GM18499 (cell line): ENCODE results near the gene SZRD1.

Experiments
- ATAC-seq: cut with Tn5 transposase; IDR thresholded peaks from one replicate; pipeline ENCODE4 v1.9.1; 2021; ENCODE audit warnings: moderate number of reproducible peaks; ENCODE audit not compliant: insufficient read depth, unreplicated experiment

SZRD1 gene

GRCh38 chr1:16393570-16394521, 26.8 kb downstream of the SZRD1 start:
- no peak for ATAC-seq

GRCh38 chr1:16394977-16395376, 27.9 kb downstream of the SZRD1 start:
- no peak for ATAC-seq

- no peak for ATAC-seq
Measured at GRCh38 chr1:16396591-16396990, 29.5 kb downstream of the SZRD1 start.

- ATAC-seq, result no peak
Measured at GRCh38 chr1:16397120-16397519, 30.1 kb downstream of the SZRD1 start.

- ATAC-seq, result no peak
Measured at GRCh38 chr1:16398371-16398953, 31.4 kb downstream of the SZRD1 start.

GRCh38 chr1:16402742-16403141, 35.7 kb downstream of the SZRD1 start:
- ATAC-seq, result no peak

GRCh38 chr1:16405441-16405840, 38.4 kb downstream of the SZRD1 start:
- no peak for ATAC-seq

- ATAC-seq, result no peak
Measured at GRCh38 chr1:16406868-16407267, 39.8 kb downstream of the SZRD1 start.

GRCh38 chr1:16409536-16410152, 42.6 kb downstream of the SZRD1 start:
- no peak for ATAC-seq

GRCh38 chr1:16410803-16411202, 43.8 kb downstream of the SZRD1 start:
- no peak for ATAC-seq

- ATAC-seq, result no peak
Measured at GRCh38 chr1:16413191-16413590, 46.1 kb downstream of the SZRD1 start.

GRCh38 chr1:16418823-16419425, 51.9 kb downstream of the SZRD1 start:
- no peak for ATAC-seq

GRCh38 chr1:16420424-16421118, 53.5 kb downstream of the SZRD1 start:
- no peak for ATAC-seq

GRCh38 chr1:16421201-16421600, 54.2 kb downstream of the SZRD1 start:
- ATAC-seq, result no peak

GRCh38 chr1:16422041-16422440, 55.0 kb downstream of the SZRD1 start:
- no peak for ATAC-seq

GRCh38 chr1:16425125-16426025, 58.3 kb downstream of the SZRD1 start:
- no peak for ATAC-seq

GRCh38 chr1:16430606-16431005, 63.6 kb downstream of the SZRD1 start:
- no peak for ATAC-seq

- no peak for ATAC-seq
Measured at GRCh38 chr1:16433030-16433429, 66.0 kb downstream of the SZRD1 start.

- ATAC-seq, result no peak
Measured at GRCh38 chr1:16434007-16434406, 67.0 kb downstream of the SZRD1 start.
